HCT116 (cell line): ENCODE results near the gene GAB2. TPM values are rescaled to one million over a fixed set of nuclear protein-coding genes. Genes with fewer than 3 reads are reported as not detected.

Experiments used
- ATAC-seq: fragments of 200-7000 bp; cut with Tn5 transposase; 2 replicates; pipeline ENCODE4 v1.9.1; 2020; ENCODE audit warnings: mild to moderate bottlenecking, moderate library complexity
- BruUV-seq: library from RNA; stranded (reverse); fragments of 400-500 nt; replicated peaks from 2 replicates; lab custom pipeline; 2021; lab: Mats Ljungman, UMichigan
- CTCF ChIA-PET: fragments of 300-600 bp; sonication (Branson Sonifier 250); formaldehyde crosslinking; loops from one replicate; lab custom pipeline; 2021; ENCODE audit warnings: antibody characterized with exemption; lab: Charles Lee
- POLR2A ChIA-PET: fragments of 300-600, 350-600 bp; sonication (Branson Sonifier 250); formaldehyde crosslinking; loops from one replicate; lab custom pipeline; 2021; ENCODE audit warnings: antibody characterized with exemption; lab: Charles Lee
- RAD21 ChIA-PET, 2 experiments: fragments of 300-600 bp; sonication (Branson Sonifier 250); formaldehyde crosslinking; loops; one replicate each; lab custom pipeline; 2023; ENCODE audit warnings: low total read pairs in 2 of 2; ENCODE audit not compliant: uncharacterized antibody in 2 of 2, unreplicated experiment in 2 of 2, low non-redundant PET in 1 of 2; lab: Charles Lee
- DNase-seq: peaks from one replicate; pipeline ENCODE4 v3.0.0-alpha.2; 2010; ENCODE audit warnings: low read depth, low spot score
- H2AFZ ChIP-seq: fragments of 200-600 bp; shearing (Covaris generic), sonication (generic); 2 replicates; pipeline ENCODE4 v1.6.1; 2017; ENCODE audit warnings: low read depth, mixed run types, mixed read lengths, antibody characterized with exemption, low read length; ENCODE audit not compliant: poor library complexity, severe bottlenecking
- H3K27ac ChIP-seq: 2 replicates; pipeline ENCODE4 v1.5.1; 2012; ENCODE audit warnings: low read depth, low read length
- H3K27me3 ChIP-seq: fragments of 200-600 bp; sonication (generic); 2 replicates; pipeline ENCODE4 v1.6.1; 2016; ENCODE audit warnings: mixed run types, low read length, mixed read lengths; ENCODE audit not compliant: insufficient read depth
- H3K36me3 ChIP-seq, 2 experiments: fragments of 200-500 bp in 1 of 2; fragments of 200-600 bp in 1 of 2; sonication (Bioruptor generic) in 1 of 2; sonication (generic) in 1 of 2; 2 replicates each; pipeline versions ENCODE4 v1.5.1 to v1.6.1; 2014 to 2016; ENCODE audit warnings: low read length in 2 of 2, inconsistent platforms in 1 of 2, mixed read lengths in 1 of 2, mixed run types in 1 of 2; ENCODE audit not compliant: insufficient read depth in 2 of 2, control insufficient read depth in 1 of 2
- H3K4me1 ChIP-seq, 2 experiments: fragments of 200-600 bp in 1 of 2; sonication (generic) in 1 of 2; 2 replicates each; pipeline versions ENCODE4 v1.5.1 to v1.6.1; 2012 to 2017; ENCODE audit warnings: low read length in 2 of 2, inconsistent platforms in 1 of 2, mild to moderate bottlenecking in 1 of 2, mixed read lengths in 1 of 2, mixed run types in 1 of 2, moderate library complexity in 1 of 2; ENCODE audit not compliant: insufficient read depth in 2 of 2, control insufficient read depth in 1 of 2
- H3K4me2 ChIP-seq: fragments of 200-600 bp; sonication (generic); 2 replicates; pipeline ENCODE4 v1.6.1; 2017; ENCODE audit warnings: mixed run types, low read length, mixed read lengths
- H3K4me3 ChIP-seq, 2 experiments: fragments of 200-600 bp in 1 of 2; sonication (generic) in 1 of 2; replicated peaks in 1 of 2; 2 replicates each; pipeline ENCODE4 v1.5.1; 2011 to 2016; ENCODE audit warnings: low read length in 2 of 2, control low read depth in 1 of 2, low read depth in 1 of 2, mild to moderate bottlenecking in 1 of 2, mixed read lengths in 1 of 2, mixed run types in 1 of 2
- H3K79me2 ChIP-seq: fragments of 200-600 bp; sonication (generic); 2 replicates; pipeline ENCODE4 v1.6.1; 2017; ENCODE audit warnings: mild to moderate bottlenecking, mixed run types, low read length, moderate library complexity, mixed read lengths; ENCODE audit not compliant: insufficient read depth
- H3K9ac ChIP-seq: fragments of 200-600 bp; sonication (generic); 2 replicates; pipeline ENCODE4 v1.6.1; 2016; ENCODE audit warnings: low read length, mixed read lengths
- H3K9me2 ChIP-seq: fragments of 200-600 bp; sonication (generic), shearing (Covaris generic); 2 replicates; pipeline ENCODE4 v1.6.1; 2017; ENCODE audit warnings: mixed run types, mild to moderate bottlenecking, moderate library complexity; ENCODE audit not compliant: insufficient read depth
- H3K9me3 ChIP-seq, 2 experiments: fragments of 200-500 bp in 1 of 2; fragments of 200-600 bp in 1 of 2; sonication (Bioruptor generic) in 1 of 2; sonication (generic) in 1 of 2; 2 replicates each; pipeline ENCODE4 v1.6.1; 2014 to 2017; ENCODE audit warnings: low read length in 2 of 2, mixed read lengths in 2 of 2, inconsistent platforms in 1 of 2, low read depth in 1 of 2, mild to moderate bottlenecking in 1 of 2, mixed run types in 1 of 2, moderate library complexity in 1 of 2; ENCODE audit not compliant: control insufficient read depth in 1 of 2, insufficient read depth in 1 of 2
- H4K20me1 ChIP-seq: fragments of 200-600 bp; sonication (generic), shearing (Covaris generic); 2 replicates; pipeline ENCODE4 v1.6.1; 2017; ENCODE audit warnings: mixed run types, mild to moderate bottlenecking, moderate library complexity; ENCODE audit not compliant: insufficient read depth
- CBX3 ChIP-seq: IDR thresholded peaks from 2 replicates; pipeline ENCODE4 v1.6.1; 2012; ENCODE audit warnings: low read depth
- CEBPB ChIP-seq: IDR thresholded peaks from 2 replicates; pipeline ENCODE4 v1.6.1; 2012; ENCODE audit warnings: low read depth
- EGR1 ChIP-seq: IDR thresholded peaks from 2 replicates; pipeline ENCODE4 v1.6.1; 2012; ENCODE audit warnings: low read depth
- ELF1 ChIP-seq: IDR thresholded peaks from 2 replicates; pipeline ENCODE4 v1.6.1; 2012; ENCODE audit warnings: low read depth, borderline replicate concordance
- FOSL1 ChIP-seq: IDR thresholded peaks from 2 replicates; pipeline ENCODE4 v1.6.1; 2012; ENCODE audit warnings: low read depth
- JUND ChIP-seq: IDR thresholded peaks from 2 replicates; pipeline ENCODE4 v1.6.1; 2012
- SIN3A ChIP-seq: IDR thresholded peaks from 2 replicates; pipeline ENCODE4 v1.6.1; 2012; ENCODE audit warnings: low read depth
- SRF ChIP-seq: IDR thresholded peaks from 2 replicates; pipeline ENCODE4 v1.6.1; 2012; ENCODE audit warnings: low read depth
- YY1 ChIP-seq: IDR thresholded peaks from 2 replicates; pipeline ENCODE4 v1.6.1; 2011; ENCODE audit warnings: low read length, low read depth, moderate library complexity, mild to moderate bottlenecking; ENCODE audit not compliant: insufficient replicate concordance; ENCODE audit errors: extremely low read depth
- ZFX ChIP-seq: fragments of 450-650 bp; IDR thresholded peaks from 2 replicates; pipeline ENCODE4 v1.6.1; 2017
- ZNF274 ChIP-seq: fragments of 200-500 bp; sonication (Bioruptor generic); IDR thresholded peaks from 2 replicates; pipeline ENCODE4 v1.6.1; 2014; ENCODE audit warnings: mild to moderate bottlenecking, low read depth, low read length, inconsistent platforms
- intact Hi-C: fragments of 100-400 bp; cut with micrococcal nuclease; formaldehyde crosslinking; loops from 2 replicates; pipeline ENCODE4 v1.10.0; 2022
- total RNA-seq: library from RNA; stranded (reverse); gene quantifications from one replicate; pipeline ENCODE4 v1.2.1, GENCODE V29; 2021; ENCODE audit not compliant: unreplicated experiment
- TF ChIP-seq, protein P1 (sequence below), 3 experiments: fragments of 200-600 bp in 1 of 3; sonication (generic) in 1 of 3; IDR thresholded peaks in 2 of 3; conservative IDR thresholded peaks in 1 of 3; 2 replicates each; pipeline ENCODE4 v1.5.1; 2012 to 2017; ENCODE audit warnings: low read depth in 2 of 3, low read length in 2 of 3, antibody characterized with exemption in 1 of 3, borderline replicate concordance in 1 of 3, control low read depth in 1 of 3, mild to moderate bottlenecking in 1 of 3, mixed read lengths in 1 of 3, mixed run types in 1 of 3, moderate library complexity in 1 of 3; ENCODE audit not compliant: insufficient read depth in 1 of 3
- TF ChIP-seq, protein P2 (sequence below): IDR thresholded peaks from 2 replicates; pipeline ENCODE4 v1.6.1; 2011; ENCODE audit warnings: mild to moderate bottlenecking, low read length, moderate library complexity; ENCODE audit not compliant: insufficient replicate concordance; ENCODE audit errors: extremely low read depth
- TF ChIP-seq, protein P3 (sequence below): IDR thresholded peaks from 2 replicates; pipeline ENCODE4 v1.6.1; 2012

GAB2 gene
- total RNA-seq, 1 experiment from 2014 or later = 1.9 TPM

DNA sequence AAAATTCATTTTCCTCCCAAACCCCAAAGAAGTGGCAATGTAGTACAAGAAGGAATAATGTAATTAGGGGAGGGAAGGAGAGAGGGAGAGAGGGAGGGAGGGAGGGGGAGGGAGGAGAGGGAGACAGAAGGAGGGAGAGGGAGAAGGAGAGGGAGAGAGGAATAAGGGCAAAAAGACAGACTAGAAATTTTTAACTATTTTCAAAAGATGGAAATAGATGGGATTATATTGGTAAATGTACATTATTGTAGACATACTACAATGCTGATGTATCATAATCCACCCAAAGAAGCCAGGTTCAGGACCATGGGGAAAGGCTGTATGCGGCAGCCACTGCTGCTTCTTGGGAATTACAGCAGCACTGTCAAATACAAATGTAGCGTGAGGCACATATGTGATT, 74.3 kb downstream of the GAB2 start (continued):
- TF ChIP-seq, protein P1, sequence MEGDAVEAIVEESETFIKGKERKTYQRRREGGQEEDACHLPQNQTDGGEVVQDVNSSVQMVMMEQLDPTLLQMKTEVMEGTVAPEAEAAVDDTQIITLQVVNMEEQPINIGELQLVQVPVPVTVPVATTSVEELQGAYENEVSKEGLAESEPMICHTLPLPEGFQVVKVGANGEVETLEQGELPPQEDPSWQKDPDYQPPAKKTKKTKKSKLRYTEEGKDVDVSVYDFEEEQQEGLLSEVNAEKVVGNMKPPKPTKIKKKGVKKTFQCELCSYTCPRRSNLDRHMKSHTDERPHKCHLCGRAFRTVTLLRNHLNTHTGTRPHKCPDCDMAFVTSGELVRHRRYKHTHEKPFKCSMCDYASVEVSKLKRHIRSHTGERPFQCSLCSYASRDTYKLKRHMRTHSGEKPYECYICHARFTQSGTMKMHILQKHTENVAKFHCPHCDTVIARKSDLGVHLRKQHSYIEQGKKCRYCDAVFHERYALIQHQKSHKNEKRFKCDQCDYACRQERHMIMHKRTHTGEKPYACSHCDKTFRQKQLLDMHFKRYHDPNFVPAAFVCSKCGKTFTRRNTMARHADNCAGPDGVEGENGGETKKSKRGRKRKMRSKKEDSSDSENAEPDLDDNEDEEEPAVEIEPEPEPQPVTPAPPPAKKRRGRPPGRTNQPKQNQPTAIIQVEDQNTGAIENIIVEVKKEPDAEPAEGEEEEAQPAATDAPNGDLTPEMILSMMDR (IDR thresholded peaks at IDR 0.05 in 2 of 3, conservative IDR thresholded peaks at IDR 0.05 in 1 of 3; ENCODE audit: borderline replicate concordance in 1 of 3, insufficient read depth in 1 of 3, low read depth in 2 of 3, low read length in 2 of 3) = no peak

DNA sequence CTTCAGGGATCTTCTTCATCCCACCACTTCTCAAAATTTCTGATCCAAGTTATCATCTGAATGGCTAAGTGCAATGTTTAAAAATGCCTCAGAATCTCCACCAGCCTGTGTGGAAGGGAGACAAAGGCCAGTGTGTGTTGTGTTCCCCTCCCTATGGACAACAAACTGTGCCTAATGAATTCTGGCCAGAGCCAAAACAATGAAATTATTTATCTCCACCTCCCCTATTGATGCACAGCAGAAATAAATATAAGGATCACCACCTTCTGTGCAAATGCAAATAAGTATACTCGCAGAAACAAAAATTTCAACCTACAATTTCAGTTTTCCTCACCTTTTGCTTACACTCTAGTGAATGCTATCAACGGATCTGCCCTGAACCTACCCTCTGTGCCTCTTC, 75.8 kb downstream of the GAB2 start:
- no peak overlapping the region for H3K4me2 ChIP-seq
- H3K4me3 ChIP-seq = no peak overlapping the region
- H3K79me2 ChIP-seq = no peaks in the 10 kb centered on the region
- intact Hi-C loops = no loop called here
- ATAC-seq (no peak), DNase-seq (no peak)
- peaks cover 0 to 14% of the 10 kb centered on the region in 2 experiments; a peak in 2 of 4 replicates for H3K4me1 ChIP-seq
- H2AFZ ChIP-seq = no peak overlapping the region
- no peaks in the 10 kb centered on the region for H3K9me2 ChIP-seq
- CTCF ChIA-PET = no interaction called here
- H3K9ac ChIP-seq = no peak overlapping the region
- RAD21 ChIA-PET = no interaction called here
- TF ChIP-seq, protein P2, sequence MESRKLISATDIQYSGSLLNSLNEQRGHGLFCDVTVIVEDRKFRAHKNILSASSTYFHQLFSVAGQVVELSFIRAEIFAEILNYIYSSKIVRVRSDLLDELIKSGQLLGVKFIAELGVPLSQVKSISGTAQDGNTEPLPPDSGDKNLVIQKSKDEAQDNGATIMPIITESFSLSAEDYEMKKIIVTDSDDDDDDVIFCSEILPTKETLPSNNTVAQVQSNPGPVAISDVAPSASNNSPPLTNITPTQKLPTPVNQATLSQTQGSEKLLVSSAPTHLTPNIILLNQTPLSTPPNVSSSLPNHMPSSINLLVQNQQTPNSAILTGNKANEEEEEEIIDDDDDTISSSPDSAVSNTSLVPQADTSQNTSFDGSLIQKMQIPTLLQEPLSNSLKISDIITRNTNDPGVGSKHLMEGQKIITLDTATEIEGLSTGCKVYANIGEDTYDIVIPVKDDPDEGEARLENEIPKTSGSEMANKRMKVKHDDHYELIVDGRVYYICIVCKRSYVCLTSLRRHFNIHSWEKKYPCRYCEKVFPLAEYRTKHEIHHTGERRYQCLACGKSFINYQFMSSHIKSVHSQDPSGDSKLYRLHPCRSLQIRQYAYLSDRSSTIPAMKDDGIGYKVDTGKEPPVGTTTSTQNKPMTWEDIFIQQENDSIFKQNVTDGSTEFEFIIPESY = no peak
- TF ChIP-seq ELF1 (no peak), ZNF274 (no peak), CBX3 (no peak), JUND (no peak), EGR1 (no peak), FOSL1 (no peak), CEBPB (no peak), SRF (no peak), SIN3A (no peak), ZFX (no peak), YY1 (no peak)
- TF ChIP-seq, protein P3, sequence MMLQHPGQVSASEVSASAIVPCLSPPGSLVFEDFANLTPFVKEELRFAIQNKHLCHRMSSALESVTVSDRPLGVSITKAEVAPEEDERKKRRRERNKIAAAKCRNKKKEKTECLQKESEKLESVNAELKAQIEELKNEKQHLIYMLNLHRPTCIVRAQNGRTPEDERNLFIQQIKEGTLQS = no peak
- no peaks in the 10 kb centered on the region for H3K27me3 ChIP-seq
- no peak overlapping the region for H3K27ac ChIP-seq
- no peaks in the 10 kb centered on the region for H3K9me3 ChIP-seq
- BruUV-seq = no TSS peak
- POLR2A ChIA-PET = no interaction called here
- no peaks in the 10 kb centered on the region for H3K36me3 ChIP-seq
- no peaks in the 10 kb centered on the region for H4K20me1 ChIP-seq
